Neural cell (in vitro differentiated cells): Measurements from ENCODE around the gene KCNK7. TPM values are rescaled to one million over a fixed set of nuclear protein-coding genes. Genes with fewer than 3 reads are reported as not detected.

Experiments
- H2AFZ ChIP-seq: fragments of 200-600, 300-800 bp; sonication (generic), shearing (Covaris generic); 2 replicates; pipeline ENCODE4 v1.6.0; 2014; ENCODE audit warnings: low read depth, mild to moderate bottlenecking, antibody characterized with exemption, low read length, moderate library complexity
- H3F3A ChIP-seq: fragments of 200-600 bp; shearing (Covaris generic); 2 replicates; pipeline ENCODE4 v1.6.1; 2016; ENCODE audit warnings: mild to moderate bottlenecking, moderate library complexity, mixed read lengths, antibody characterized with exemption, low read length; ENCODE audit not compliant: insufficient read depth, poor library complexity, severe bottlenecking
- H3K27ac ChIP-seq: fragments of 200-600, 300-800 bp; sonication (generic), shearing (Covaris generic); 2 replicates; pipeline ENCODE4 v1.5.1; 2014; ENCODE audit warnings: mild to moderate bottlenecking, low read length, moderate library complexity
- H3K27me3 ChIP-seq: fragments of 300-800, 200-600 bp; sonication (generic), shearing (Covaris generic); 2 replicates; pipeline ENCODE4 v1.6.0; 2014; ENCODE audit warnings: mild to moderate bottlenecking, low read depth, low read length, moderate library complexity; ENCODE audit not compliant: insufficient read depth
- H3K36me3 ChIP-seq: fragments of 300-800, 200-600 bp; sonication (generic), shearing (Covaris generic); 2 replicates; pipeline ENCODE4 v1.5.1; 2014; ENCODE audit warnings: mild to moderate bottlenecking, antibody characterized with exemption, low read length, moderate library complexity; ENCODE audit not compliant: insufficient read depth
- H3K4me2 ChIP-seq: fragments of 300-800, 200-600 bp; sonication (generic), shearing (Covaris generic); 2 replicates; pipeline ENCODE4 v1.6.0; 2014; ENCODE audit warnings: mild to moderate bottlenecking, low read length
- H3K4me3 ChIP-seq: fragments of 300-800, 200-600 bp; sonication (generic), shearing (Covaris generic); 2 replicates; pipeline ENCODE4 v1.5.1; 2014; ENCODE audit warnings: mild to moderate bottlenecking, low read length, moderate library complexity
- H3K79me2 ChIP-seq: fragments of 200-600 bp; shearing (Covaris generic); replicated peaks from 2 replicates; pipeline ENCODE4 v1.6.0; 2014; ENCODE audit warnings: mild to moderate bottlenecking, low read length, moderate library complexity; ENCODE audit not compliant: insufficient read depth
- H3K9ac ChIP-seq: fragments of 300-800, 200-600 bp; sonication (generic), shearing (Covaris generic); 2 replicates; pipeline ENCODE4 v1.6.1; 2016; ENCODE audit warnings: mild to moderate bottlenecking, low read length, mixed read lengths
- H3K9me2 ChIP-seq: fragments of 200-600 bp; shearing (Covaris generic); 2 replicates; pipeline ENCODE4 v1.6.1; 2016; ENCODE audit warnings: mild to moderate bottlenecking, low read length, mixed read lengths; ENCODE audit not compliant: insufficient read depth
- H3K9me3 ChIP-seq: fragments of 200-600, 300-800 bp; sonication (generic), shearing (Covaris generic); 2 replicates; pipeline ENCODE4 v1.6.1; 2016; ENCODE audit warnings: mild to moderate bottlenecking, mixed run types, low read length, moderate library complexity, mixed read lengths
- H4K20me1 ChIP-seq: fragments of 200-600 bp; shearing (Covaris generic); 2 replicates; pipeline ENCODE4 v1.6.1; 2016; ENCODE audit warnings: mild to moderate bottlenecking, mixed run types; ENCODE audit not compliant: insufficient read depth
- EP300 ChIP-seq: fragments of 450-650 bp; conservative IDR thresholded peaks from 2 replicates; pipeline ENCODE4 v1.6.1; 2014; ENCODE audit warnings: antibody characterized with exemption, mild to moderate bottlenecking, moderate library complexity; ENCODE audit not compliant: poor library complexity, severe bottlenecking
- EZH2 ChIP-seq: fragments of 200-600, 300-800 bp; shearing (Covaris generic), sonication (generic); IDR thresholded peaks from 2 replicates; pipeline ENCODE4 v1.6.1; 2014; ENCODE audit warnings: antibody characterized with exemption, low read length, borderline replicate concordance, mild to moderate bottlenecking; ENCODE audit not compliant: insufficient read depth, poor library complexity, severe bottlenecking
- MXI1 ChIP-seq: fragments of 450-650 bp; conservative IDR thresholded peaks from 2 replicates; pipeline ENCODE4 v1.6.1; 2014; ENCODE audit warnings: antibody characterized with exemption, mild to moderate bottlenecking; ENCODE audit not compliant: poor library complexity, severe bottlenecking
- POLR2AphosphoS5 ChIP-seq: IDR thresholded peaks from 2 replicates; pipeline ENCODE4 v1.6.1; 2012
- RAD21 ChIP-seq: fragments of 450-650 bp; conservative IDR thresholded peaks from 2 replicates; pipeline ENCODE4 v1.6.1; 2014; ENCODE audit warnings: antibody characterized with exemption, mild to moderate bottlenecking, moderate library complexity
- SMC3 ChIP-seq: fragments of 450-650 bp; conservative IDR thresholded peaks from 2 replicates; pipeline ENCODE4 v1.6.1; 2014; ENCODE audit warnings: antibody characterized with exemption, mild to moderate bottlenecking, moderate library complexity; ENCODE audit not compliant: poor library complexity
- TAF1 ChIP-seq: IDR thresholded peaks from 2 replicates; pipeline ENCODE4 v1.6.1; 2012; ENCODE audit warnings: low read depth
- polyA plus RNA-seq: library from polyadenylated mRNA; depleted of rRNA; stranded (reverse); fragments of >200 nt; gene quantifications from 2 replicates; pipeline ENCODE4 v1.2.3, GENCODE V29; 2014
- TF ChIP-seq, protein P1 (sequence below): fragments of 450-650 bp; IDR thresholded peaks from 2 replicates; pipeline ENCODE4 v1.5.1; 2014; ENCODE audit warnings: antibody characterized with exemption, mild to moderate bottlenecking, moderate library complexity; ENCODE audit not compliant: poor library complexity, severe bottlenecking
- TF ChIP-seq, protein P2 (sequence below): IDR thresholded peaks from 2 replicates; pipeline ENCODE4 v1.6.1; 2012; ENCODE audit warnings: borderline replicate concordance

KCNK7 gene
- polyA plus RNA-seq, 1 donor from 2014 or later, result 1.1 TPM

GRCh38 chr11:65636108-65637031 is 40.8 kb upstream of the KCNK7 start:
- Histone ChIP-seq H2AFZ (no peak overlapping the region), H3K36me3 (peaks cover 4% of the 10 kb centered on the region), H3K9ac (no peak overlapping the region), H3K4me2 (no peak overlapping the region), H3F3A (no peaks in the 10 kb centered on the region), H3K79me2 (no peaks in the 10 kb centered on the region), H3K9me3 (no peaks in the 10 kb centered on the region), H3K27me3 (no peaks in the 10 kb centered on the region), H3K4me3 (no peak overlapping the region), H3K9me2 (no peaks in the 10 kb centered on the region), H4K20me1 (no peaks in the 10 kb centered on the region), H3K27ac (no peak overlapping the region)
- TF ChIP-seq SMC3 (no peak), EP300 (no peak), EZH2 (no peak), MXI1 (no peak)
- TF ChIP-seq, protein P1, sequence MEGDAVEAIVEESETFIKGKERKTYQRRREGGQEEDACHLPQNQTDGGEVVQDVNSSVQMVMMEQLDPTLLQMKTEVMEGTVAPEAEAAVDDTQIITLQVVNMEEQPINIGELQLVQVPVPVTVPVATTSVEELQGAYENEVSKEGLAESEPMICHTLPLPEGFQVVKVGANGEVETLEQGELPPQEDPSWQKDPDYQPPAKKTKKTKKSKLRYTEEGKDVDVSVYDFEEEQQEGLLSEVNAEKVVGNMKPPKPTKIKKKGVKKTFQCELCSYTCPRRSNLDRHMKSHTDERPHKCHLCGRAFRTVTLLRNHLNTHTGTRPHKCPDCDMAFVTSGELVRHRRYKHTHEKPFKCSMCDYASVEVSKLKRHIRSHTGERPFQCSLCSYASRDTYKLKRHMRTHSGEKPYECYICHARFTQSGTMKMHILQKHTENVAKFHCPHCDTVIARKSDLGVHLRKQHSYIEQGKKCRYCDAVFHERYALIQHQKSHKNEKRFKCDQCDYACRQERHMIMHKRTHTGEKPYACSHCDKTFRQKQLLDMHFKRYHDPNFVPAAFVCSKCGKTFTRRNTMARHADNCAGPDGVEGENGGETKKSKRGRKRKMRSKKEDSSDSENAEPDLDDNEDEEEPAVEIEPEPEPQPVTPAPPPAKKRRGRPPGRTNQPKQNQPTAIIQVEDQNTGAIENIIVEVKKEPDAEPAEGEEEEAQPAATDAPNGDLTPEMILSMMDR, result no peak

DNA sequence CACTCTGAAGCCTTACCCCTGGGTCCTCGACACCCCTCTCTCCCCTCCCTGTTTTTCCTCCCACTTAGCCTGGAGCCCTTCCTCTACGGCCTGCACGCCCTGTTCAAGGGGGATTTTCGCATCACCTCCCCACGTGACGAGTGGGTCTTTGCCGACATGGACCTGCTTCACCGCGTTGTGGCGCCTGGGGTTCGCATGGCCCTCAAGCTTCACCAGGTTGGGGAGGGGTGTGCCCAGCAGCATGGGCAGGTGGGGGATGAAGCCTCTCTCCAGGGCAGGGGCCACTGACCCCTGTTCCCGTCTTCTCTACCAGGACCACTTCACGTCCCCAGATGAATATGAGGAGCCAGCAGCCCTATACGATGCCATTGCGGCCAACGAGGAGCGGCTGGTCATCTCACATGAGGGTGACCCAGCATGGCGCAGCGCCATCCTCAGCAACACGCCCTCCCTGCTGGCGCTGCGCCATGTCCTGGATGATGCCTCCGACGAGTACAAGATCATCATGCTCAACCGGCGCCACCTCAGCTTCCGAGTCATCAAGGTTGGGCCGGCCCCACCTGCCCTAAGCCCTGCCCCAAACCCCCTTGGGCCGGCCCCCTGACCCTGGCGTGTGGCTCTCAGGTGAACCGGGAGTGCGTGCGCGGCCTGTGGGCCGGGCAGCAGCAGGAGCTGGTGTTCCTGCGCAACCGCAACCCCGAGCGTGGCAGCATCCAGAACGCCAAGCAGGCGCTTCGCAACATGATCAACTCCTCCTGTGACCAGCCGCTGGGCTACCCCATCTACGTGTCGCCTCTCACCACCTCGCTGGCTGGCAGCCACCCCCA is 39.5 kb upstream of the KCNK7 start:
- Histone ChIP-seq H3K4me2 (no peak overlapping the region), H4K20me1 (no peaks in the 10 kb centered on the region), H3K27ac (no peak overlapping the region), H3K36me3 (peaks cover 4% of the 10 kb centered on the region), H2AFZ (no peak overlapping the region), H3K4me3 (no peak overlapping the region), H3K27me3 (no peaks in the 10 kb centered on the region), H3F3A (no peaks in the 10 kb centered on the region), H3K9ac (no peak overlapping the region), H3K9me3 (no peaks in the 10 kb centered on the region), H3K9me2 (no peaks in the 10 kb centered on the region), H3K79me2 (no peaks in the 10 kb centered on the region)
- TF ChIP-seq RAD21 (no peak), TAF1 (no peak), POLR2AphosphoS5 (no peak), EP300 (no peak)
- TF ChIP-seq, protein P2, sequence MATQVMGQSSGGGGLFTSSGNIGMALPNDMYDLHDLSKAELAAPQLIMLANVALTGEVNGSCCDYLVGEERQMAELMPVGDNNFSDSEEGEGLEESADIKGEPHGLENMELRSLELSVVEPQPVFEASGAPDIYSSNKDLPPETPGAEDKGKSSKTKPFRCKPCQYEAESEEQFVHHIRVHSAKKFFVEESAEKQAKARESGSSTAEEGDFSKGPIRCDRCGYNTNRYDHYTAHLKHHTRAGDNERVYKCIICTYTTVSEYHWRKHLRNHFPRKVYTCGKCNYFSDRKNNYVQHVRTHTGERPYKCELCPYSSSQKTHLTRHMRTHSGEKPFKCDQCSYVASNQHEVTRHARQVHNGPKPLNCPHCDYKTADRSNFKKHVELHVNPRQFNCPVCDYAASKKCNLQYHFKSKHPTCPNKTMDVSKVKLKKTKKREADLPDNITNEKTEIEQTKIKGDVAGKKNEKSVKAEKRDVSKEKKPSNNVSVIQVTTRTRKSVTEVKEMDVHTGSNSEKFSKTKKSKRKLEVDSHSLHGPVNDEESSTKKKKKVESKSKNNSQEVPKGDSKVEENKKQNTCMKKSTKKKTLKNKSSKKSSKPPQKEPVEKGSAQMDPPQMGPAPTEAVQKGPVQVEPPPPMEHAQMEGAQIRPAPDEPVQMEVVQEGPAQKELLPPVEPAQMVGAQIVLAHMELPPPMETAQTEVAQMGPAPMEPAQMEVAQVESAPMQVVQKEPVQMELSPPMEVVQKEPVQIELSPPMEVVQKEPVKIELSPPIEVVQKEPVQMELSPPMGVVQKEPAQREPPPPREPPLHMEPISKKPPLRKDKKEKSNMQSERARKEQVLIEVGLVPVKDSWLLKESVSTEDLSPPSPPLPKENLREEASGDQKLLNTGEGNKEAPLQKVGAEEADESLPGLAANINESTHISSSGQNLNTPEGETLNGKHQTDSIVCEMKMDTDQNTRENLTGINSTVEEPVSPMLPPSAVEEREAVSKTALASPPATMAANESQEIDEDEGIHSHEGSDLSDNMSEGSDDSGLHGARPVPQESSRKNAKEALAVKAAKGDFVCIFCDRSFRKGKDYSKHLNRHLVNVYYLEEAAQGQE, result no peak
